Activated effector memory CD4-positive, alpha-beta T cell treated with anti-CD3 and anti-CD28 coated beads, Interleukin-2, amount 50 U/mL, for 16 hours (primary cell): ENCODE results near the gene MXRA8.
"Not testable (repeated sequence)": the region's sequence is repeated elsewhere in the genome, so short reads cannot be mapped to it uniquely, and the experiment has no call there.

Experiments
- DNase-seq: peaks from one replicate; pipeline ENCODE4 v3.0.0-alpha.2; 2020

The MXRA8 gene, protein sequence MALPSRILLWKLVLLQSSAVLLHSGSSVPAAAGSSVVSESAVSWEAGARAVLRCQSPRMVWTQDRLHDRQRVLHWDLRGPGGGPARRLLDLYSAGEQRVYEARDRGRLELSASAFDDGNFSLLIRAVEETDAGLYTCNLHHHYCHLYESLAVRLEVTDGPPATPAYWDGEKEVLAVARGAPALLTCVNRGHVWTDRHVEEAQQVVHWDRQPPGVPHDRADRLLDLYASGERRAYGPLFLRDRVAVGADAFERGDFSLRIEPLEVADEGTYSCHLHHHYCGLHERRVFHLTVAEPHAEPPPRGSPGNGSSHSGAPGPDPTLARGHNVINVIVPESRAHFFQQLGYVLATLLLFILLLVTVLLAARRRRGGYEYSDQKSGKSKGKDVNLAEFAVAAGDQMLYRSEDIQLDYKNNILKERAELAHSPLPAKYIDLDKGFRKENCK

GRCh38 chr1:1358433-1359271, at the start of gene MXRA8:
MXRA8 (minus strand) TSS chr1:1358555; CDS start chr1:1358504, 51 bp downstream.
- no peak for DNase-seq

- no peak for DNase-seq
These were observed 49.4 kb upstream of the MXRA8 start for GRCh38 chr1:1407636-1408318.

GRCh38 chr1:1406821-1407635, 48.7 kb upstream of the MXRA8 start, which contains the start of gene MRPL20:
MRPL20 (minus strand) TSS chr1:1407293; CDS start chr1:1407217, 76 bp downstream.
- peak; percentile 99 for DNase-seq

DNA sequence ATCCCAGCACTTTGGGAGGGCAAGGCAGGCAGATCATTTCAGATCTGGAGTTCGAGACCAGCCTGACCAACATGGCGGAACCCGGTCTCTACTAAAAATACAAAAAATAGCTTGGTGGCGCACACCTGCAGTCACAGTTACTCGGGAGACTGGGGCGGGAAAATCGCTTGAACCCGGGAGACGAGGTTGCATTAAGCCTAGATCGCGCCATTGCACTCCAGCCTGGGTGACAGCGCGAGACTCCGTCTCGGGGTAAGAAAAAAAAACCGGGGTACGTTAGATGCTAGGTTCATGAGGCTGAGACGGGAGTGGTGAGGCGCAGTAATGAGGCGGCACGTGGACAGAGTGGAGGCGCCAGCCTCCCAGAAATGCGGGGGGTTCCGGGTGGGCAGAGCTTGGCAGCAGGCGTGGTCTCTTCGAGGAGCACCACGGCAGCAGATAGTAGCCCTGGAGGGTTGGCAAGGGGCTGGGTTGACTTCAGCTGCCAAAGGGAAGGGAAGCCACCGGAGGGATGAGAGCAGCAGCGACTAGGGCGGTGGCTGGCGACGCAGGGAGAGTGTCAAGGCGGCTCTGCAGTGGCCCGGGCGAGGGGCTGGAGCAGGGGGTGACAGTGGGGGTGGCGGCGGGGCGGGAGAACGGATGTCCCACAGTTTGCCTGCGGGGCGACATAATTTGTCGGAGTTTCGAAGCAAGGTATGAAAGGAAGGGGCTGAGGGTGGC, 47.9 kb upstream of the MXRA8 start:
- DNase-seq = no peak

DNA sequence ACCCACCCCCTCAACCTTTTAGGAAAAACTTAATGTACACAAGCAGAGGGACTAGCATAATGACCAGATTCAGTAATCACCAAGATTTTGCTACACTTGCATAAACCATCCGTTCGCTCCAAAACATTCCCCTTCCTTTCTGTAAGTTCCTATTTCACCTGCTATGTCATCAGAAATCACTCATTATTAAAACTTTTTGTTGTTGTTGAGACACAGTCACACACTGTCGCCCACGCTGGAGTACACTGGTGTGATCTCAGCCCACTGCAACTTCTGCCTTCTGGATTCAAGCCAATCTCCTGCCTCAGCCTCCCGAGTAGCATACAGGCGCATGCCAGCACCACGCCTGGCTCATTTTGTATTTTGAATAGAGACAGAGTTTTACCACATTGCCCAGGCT, 45.3 kb upstream of the MXRA8 start:
- no peak for DNase-seq

- not testable (repeated sequence) for DNase-seq
These were observed 44.6 kb upstream of the MXRA8 start for GRCh38 chr1:1402901-1403392.

DNA sequence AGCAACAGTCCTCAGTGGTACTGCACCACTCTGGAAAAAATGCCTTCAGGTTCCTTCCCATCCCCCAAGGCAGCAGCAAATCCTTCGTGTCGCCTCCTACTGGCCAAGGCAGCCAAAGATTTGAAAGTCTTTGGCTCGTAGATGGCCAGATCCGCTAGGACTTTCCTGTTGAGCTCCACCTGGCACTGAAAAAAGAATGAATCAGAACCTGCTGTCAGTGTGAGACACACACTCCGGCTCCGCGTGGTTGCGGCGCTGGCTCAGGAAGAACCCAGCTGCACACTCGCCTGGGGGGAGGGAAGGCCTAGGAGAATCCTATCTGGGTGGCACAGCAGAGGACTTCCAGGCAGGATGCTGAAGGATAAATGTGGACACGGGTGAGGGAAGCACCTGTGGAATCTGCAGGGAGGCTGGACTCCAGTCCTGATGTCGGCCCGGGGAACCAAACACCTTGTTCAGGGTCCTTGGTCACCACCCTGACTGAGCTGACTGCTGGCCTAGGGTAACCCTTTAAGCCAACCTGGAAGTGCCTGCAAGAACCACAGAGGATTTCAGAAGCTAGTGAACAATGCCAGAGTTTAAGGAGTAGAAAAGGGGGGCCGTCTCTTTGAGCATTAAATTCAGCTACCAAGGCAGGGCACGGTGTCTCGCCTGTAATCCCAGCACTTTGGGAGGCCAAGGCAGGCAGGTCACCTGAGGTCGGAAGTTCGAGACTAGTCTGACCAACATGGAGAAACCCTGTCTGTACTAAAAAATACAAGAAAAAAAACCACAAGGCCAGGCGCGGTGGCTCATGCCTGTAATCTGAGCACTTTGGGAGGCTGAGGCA, 43.9 kb upstream of the MXRA8 start:
- peak; percentile 72 for DNase-seq

DNA sequence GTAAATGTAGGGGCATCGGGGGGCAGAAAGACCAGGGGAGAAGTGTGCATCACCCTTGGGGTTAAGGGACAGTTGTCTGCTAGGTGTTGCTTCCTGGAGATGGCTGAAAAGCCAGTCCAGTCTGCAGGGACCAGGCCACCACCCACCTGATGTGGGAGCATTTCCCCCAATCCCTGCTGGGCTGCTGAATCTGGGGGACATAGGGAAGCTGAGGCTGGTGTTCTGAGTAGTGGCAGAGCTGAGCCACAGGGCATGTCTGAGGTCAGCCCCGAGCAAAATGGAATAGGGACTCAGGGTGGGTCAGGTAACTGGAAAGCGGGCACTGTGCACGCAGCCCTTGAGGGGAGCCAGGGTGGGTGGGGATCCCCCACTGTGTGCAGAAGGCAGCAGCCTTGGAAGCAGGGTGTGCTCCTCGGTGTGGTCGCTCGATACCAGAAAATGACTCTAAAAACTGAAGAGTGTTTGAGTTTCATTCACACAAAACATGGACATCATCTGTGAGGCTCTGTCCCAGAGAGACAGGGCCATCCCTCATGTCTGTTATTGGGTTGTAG, 43.2 kb upstream of the MXRA8 start:
- DNase-seq = no peak

GRCh38 chr1:1400576-1401456, 42.5 kb upstream of the MXRA8 start:
- no peak for DNase-seq

- no peak for DNase-seq
These were observed 41.7 kb upstream of the MXRA8 start for GRCh38 chr1:1399872-1400575.

- DNase-seq = peak; percentile 100
These were observed 41.0 kb upstream of the MXRA8 start, which contains the start of gene CCNL2 for GRCh38 chr1:1399187-1399871. CCNL2 (minus strand) TSS chr1:1399335; CDS start chr1:1399306, 29 bp downstream.

DNA sequence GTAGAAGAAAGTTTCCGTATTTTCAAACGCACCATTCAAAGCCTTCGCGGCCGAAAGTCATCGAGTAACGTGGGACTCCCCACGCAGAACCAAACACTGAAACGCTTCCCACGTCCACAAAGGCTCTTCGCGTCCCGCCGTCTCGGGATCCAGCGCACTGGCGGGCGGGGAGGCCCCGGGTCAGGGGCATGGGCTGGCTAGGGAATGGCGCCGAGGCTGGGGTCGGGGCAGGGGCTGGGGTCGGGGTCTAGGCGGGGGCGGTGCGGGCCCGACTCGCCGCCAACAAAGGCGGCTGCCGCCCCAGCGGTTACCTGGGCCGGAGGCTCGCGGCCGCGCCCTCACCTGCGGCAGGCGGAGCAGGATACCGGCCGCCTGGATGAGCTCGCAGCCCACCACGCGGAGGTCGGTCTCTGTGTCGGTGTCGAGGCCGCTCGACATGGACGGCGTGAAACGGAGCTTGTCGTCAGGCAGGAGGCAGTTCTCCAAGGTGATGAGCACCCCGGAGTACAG, 40.4 kb upstream of the MXRA8 start:
- peak; percentile 74 for DNase-seq

DNA sequence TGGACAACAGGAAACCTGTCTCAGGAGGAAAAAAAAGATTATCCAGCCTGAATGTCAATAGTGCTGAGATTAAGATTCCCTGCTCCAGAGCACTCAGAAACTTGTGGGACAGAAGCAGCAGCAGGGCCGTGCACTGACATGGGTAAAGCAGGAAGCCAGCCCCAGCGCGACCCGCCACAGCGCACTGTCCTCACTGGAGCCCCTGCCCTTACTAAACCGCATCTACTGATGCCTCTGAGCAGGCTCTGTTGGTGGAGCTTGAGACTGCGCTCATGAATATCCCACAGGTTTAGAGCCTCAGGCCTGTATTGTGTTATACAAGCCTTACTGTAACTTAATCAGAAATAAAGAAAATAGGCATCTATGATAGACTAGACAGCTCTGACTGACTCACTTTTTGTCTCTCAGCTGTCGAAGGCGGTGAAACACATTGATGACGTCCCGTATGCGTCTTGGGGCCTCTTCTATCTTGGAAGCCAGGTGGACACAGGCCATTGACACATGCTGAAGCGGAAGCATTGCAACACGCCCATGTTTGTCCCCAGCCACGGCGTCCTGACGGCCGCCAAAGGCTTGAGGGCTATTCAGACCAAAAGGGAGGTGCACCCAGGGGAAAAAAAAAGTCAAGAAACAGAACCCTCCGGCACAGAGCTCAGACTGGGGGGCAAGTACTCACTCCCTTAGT, 39.6 kb upstream of the MXRA8 start:
- DNase-seq = no peak

DNA sequence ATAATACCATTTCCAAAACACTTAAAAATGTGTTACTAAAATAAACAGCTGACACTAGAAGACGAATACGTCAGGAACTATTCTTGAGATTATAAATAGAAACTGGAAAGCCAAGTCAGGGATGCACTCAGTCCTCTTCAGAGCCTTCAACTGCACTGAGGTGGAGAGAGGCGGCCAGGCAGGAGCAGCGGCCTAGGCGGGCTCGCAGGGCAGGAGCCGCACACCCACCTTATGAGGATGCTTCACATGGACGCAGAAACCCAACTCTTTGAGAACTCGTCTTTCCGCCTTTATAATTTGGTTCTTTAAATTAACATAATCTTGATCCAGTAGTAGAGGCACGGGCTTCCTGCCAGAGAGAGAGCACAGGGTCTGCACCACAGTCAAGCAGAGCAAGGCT, 36.8 kb upstream of the MXRA8 start:
- no peak for DNase-seq

GRCh38 chr1:1394116-1394515, 35.8 kb upstream of the MXRA8 start:
- no peak for DNase-seq

DNA sequence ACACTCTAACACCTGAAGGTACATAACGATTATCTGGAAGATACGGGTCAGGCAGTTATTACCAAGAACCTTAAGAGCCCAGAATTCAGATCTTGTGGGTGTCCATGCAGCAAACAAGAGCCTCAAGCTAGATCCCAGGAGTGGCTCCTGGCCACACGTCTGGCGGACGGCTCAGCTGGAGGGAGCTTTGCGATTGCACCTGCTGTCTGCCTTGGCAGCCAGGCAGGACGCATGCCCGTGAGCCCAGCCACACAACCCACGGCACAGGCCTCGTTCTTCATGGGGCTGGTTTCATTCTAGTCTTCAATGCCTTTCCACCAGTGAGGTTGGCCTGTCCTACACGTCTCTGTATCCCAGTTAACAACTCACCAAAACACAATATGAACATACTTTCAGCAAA, 35.1 kb upstream of the MXRA8 start:
- no peak for DNase-seq

GRCh38 chr1:1393014-1393413, 34.7 kb upstream of the MXRA8 start:
- no peak for DNase-seq
